Measurements from ENCODE around the gene TRO. TPM values are rescaled to one million over a fixed set of nuclear protein-coding genes. Genes with fewer than 3 reads are reported as not detected.
A peak's percentile ranks its signal among the peaks of the same experiment; 100 is the strongest.

The TRO gene
- total RNA-seq = 1 to 10 TPM in 1 of 2 experiments, under 1 TPM in 1; 0.87 to 1.5 TPM

GRCh38 chrX:54920610-54921426 is at the start of gene TRO:
TSS of gene TRO (plus strand) at chrX:54920824. CDS start at chrX:54922247, 1,423 bp downstream.
- POLR2A ChIA-PET = no interaction called here
- DNase-seq (peak; percentile 21), ATAC-seq (peak; percentile 27)
- Mint-ChIP-seq H3K27ac (peak within 1 kb of the TSS; percentile 52), H3K4me3 (peak within 1 kb of the TSS; percentile 74), H3K9me3 (ENCODE audit: insufficient read depth) (no peaks in the 10 kb centered on the region), H3K36me3 (ENCODE audit: low read depth) (no peaks in the 10 kb centered on the region), H3K4me1 (ENCODE audit: low read depth) (peaks cover 14% of the 10 kb centered on the region), H3K27me3 (ENCODE audit: low read depth) (peaks cover 8% of the 10 kb centered on the region)
- CTCF ChIA-PET = no interaction called here

DNA sequence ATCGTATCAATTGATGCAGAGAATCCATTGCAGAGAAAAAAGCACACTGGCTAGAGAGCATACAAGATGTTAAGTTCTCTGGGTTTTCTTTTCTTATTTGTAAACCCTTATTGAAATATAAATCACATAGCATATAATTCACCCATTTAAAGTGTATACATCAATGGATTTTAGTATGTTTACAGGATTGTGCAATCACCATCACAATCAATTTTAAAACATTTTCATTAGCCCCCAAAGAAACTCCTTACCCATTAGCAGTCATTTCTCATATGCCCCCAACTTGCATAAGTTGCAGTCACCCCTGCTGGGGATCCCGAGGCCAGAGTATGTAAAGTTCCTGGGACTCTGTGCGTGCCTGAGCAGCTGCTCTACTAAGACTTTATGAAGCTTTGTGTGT is 34.9 kb upstream of the TRO start:
- Mint-ChIP-seq H3K4me1 (ENCODE audit: low read depth) (no peaks in the 10 kb centered on the region), H3K27ac (no peak overlapping the region), H3K4me3 (no peak overlapping the region), H3K9me3 (ENCODE audit: insufficient read depth) (no peaks in the 10 kb centered on the region), H3K27me3 (ENCODE audit: low read depth) (peaks cover 13% of the 10 kb centered on the region), H3K36me3 (ENCODE audit: low read depth) (no peaks in the 10 kb centered on the region)
- ATAC-seq (no peak), DNase-seq (no peak)
- ChIA-PET POLR2A (no interaction called here), CTCF (no interaction called here)

DNA sequence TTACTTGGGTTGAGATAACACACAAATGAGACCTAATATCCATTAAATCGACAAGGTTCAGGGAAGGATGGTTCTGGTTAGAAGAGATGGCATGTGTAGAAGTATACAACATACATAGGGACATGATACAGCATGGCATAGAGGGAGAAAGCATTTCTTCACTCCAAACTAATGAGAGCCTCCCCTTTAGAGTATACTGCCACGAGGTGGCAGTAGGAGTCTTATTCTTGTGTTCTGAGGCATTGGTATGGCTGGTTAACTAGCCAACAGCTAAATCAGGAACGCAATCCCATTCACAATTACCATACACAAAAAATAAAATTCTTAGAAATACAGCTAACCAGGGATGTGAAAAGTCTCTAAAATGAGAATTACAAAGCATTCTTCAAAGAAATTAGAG is 29.1 kb upstream of the TRO start:
- H3K27me3 Mint-ChIP-seq (ENCODE audit: low read depth) = peaks cover 13% of the 10 kb centered on the region
- no peak overlapping the region for H3K27ac Mint-ChIP-seq
- DNase-seq (peak; percentile 43), ATAC-seq (peak; percentile 44)
- ChIA-PET POLR2A (no interaction called here), CTCF (interaction anchor here (0.6 to 2.6 kb wide), 6 partner anchors 11 to 1017 kb away, joined by 3 to 11 read pairs (median 5); no protein-coding TSS in a partner anchor)
- H3K36me3 Mint-ChIP-seq (ENCODE audit: low read depth) = no peaks in the 10 kb centered on the region
- H3K4me3 Mint-ChIP-seq = no peak overlapping the region
- H3K4me1 Mint-ChIP-seq (ENCODE audit: low read depth) = no peaks in the 10 kb centered on the region
- no peaks in the 10 kb centered on the region for H3K9me3 Mint-ChIP-seq (ENCODE audit: insufficient read depth)

DNA sequence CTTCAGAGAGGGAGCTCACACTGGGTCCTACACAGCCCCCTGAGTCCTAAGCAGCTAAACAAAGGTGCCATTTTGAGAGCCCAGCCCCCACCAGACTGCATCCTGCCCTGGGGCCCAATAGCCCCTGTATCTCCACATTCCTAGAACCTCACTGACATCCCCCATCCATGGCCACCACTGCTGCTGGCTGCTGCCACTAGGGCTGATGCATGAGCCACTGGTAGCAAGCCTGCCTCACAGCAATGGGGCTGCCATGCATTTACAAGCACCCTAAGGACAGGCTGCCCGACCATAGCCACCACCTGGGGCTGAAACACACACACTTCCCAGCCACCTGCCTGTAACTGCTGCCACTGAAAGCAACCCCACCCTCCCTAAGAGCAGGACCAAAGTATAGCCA is 26.5 kb upstream of the TRO start:
- POLR2A ChIA-PET = no interaction called here

DNA sequence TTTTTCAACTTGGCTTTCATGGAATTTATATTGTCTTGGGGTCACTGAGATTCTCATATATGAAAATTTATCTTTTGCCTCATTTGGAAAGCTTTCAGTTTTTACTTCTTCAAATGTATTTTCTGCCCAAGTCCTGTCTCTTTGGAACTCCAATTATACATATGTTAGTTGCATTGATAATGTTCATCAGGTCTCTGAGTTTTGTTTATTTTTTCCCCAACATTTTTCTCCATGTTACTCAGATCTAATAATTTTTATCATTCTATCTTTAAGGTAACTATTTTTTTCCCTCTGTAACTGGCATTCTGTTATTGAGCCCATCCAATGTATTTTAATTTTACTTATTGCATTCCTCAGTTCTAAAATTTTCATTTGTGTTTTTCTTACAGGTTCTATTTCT is 10.7 kb upstream of the TRO start:
- H3K4me1 Mint-ChIP-seq (ENCODE audit: low read depth) = no peaks in the 10 kb centered on the region
- ATAC-seq = no peak
- H3K9me3 Mint-ChIP-seq (ENCODE audit: insufficient read depth) = no peaks in the 10 kb centered on the region
- no peak for DNase-seq
- no peaks in the 10 kb centered on the region for H3K27me3 Mint-ChIP-seq (ENCODE audit: low read depth)
- H3K36me3 Mint-ChIP-seq (ENCODE audit: low read depth) = no peaks in the 10 kb centered on the region
- no peak overlapping the region for H3K4me3 Mint-ChIP-seq
- H3K27ac Mint-ChIP-seq = no peak overlapping the region
- ChIA-PET CTCF (no interaction called here), POLR2A (no interaction called here)

More for the DNA sequence above, 26.5 kb upstream of the TRO start:
- Mint-ChIP-seq H3K36me3 (ENCODE audit: low read depth) (no peaks in the 10 kb centered on the region), H3K4me1 (ENCODE audit: low read depth) (no peaks in the 10 kb centered on the region), H3K27me3 (ENCODE audit: low read depth) (peaks cover 9% of the 10 kb centered on the region), H3K27ac (no peak overlapping the region), H3K9me3 (ENCODE audit: insufficient read depth) (no peaks in the 10 kb centered on the region), H3K4me3 (no peak overlapping the region)
- CTCF ChIA-PET = no interaction called here
- no peak for DNase-seq
- no peak for ATAC-seq

- H3K4me1 Mint-ChIP-seq (ENCODE audit: low read depth) = peaks cover 14% of the 10 kb centered on the region
- ChIA-PET CTCF (no interaction called here), POLR2A (no interaction called here)
These were observed 900 bp downstream of the TRO start for GRCh38 chrX:54921427-54922021.

GRCh38 chrX:54922547-54922946 is 1.9 kb downstream of the TRO start:
- Mint-ChIP-seq H3K4me3 (no peak overlapping the region), H3K9me3 (ENCODE audit: insufficient read depth) (no peaks in the 10 kb centered on the region), H3K27me3 (ENCODE audit: low read depth) (peaks cover 6% of the 10 kb centered on the region), H3K36me3 (ENCODE audit: low read depth) (no peaks in the 10 kb centered on the region), H3K27ac (no peak overlapping the region), H3K4me1 (ENCODE audit: low read depth) (peaks cover 14% of the 10 kb centered on the region)
- ATAC-seq (no peak), DNase-seq (no peak)
- ChIA-PET POLR2A (no interaction called here), CTCF (no interaction called here)

More at GRCh38 chrX:54921427-54922021, 900 bp downstream of the TRO start:
- ATAC-seq = peak; percentile 63
- peak overlapping the region; percentile 52 for H3K27ac Mint-ChIP-seq
- no peaks in the 10 kb centered on the region for H3K36me3 Mint-ChIP-seq (ENCODE audit: low read depth)
- no peaks in the 10 kb centered on the region for H3K9me3 Mint-ChIP-seq (ENCODE audit: insufficient read depth)
- H3K4me3 Mint-ChIP-seq = peak overlapping the region; percentile 74
- peaks cover 6% of the 10 kb centered on the region for H3K27me3 Mint-ChIP-seq (ENCODE audit: low read depth)
- DNase-seq = peak; percentile 50

DNA sequence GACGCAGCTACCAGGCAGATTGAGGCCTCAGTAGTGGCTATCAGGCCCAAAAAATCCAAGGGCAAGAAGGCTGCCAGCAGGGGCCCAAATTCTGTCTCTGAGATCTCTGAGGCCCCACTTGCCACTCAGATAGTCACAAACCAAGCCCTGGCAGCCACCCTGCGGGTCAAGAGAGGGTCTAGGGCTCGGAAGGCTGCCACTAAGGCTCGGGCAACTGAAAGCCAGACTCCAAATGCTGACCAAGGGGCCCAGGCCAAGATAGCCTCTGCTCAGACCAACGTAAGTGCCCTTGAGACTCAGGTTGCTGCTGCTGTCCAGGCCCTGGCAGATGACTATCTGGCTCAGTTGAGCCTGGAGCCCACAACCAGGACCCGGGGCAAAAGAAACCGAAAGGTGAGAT is 2.8 kb downstream of the TRO start:
- H3K36me3 Mint-ChIP-seq (ENCODE audit: low read depth) = no peaks in the 10 kb centered on the region
- ChIA-PET POLR2A (no interaction called here), CTCF (no interaction called here)
- no peak overlapping the region for H3K4me3 Mint-ChIP-seq
- H3K27me3 Mint-ChIP-seq (ENCODE audit: low read depth) = peaks cover 6% of the 10 kb centered on the region
- no peaks in the 10 kb centered on the region for H3K9me3 Mint-ChIP-seq (ENCODE audit: insufficient read depth)
- H3K27ac Mint-ChIP-seq = no peak overlapping the region
- no peak for ATAC-seq
- peaks cover 14% of the 10 kb centered on the region for H3K4me1 Mint-ChIP-seq (ENCODE audit: low read depth)
- no peak for DNase-seq

- DNase-seq = no peak
- H3K4me3 Mint-ChIP-seq = no peak overlapping the region
- no peaks in the 10 kb centered on the region for H3K9me3 Mint-ChIP-seq (ENCODE audit: insufficient read depth)
- H3K36me3 Mint-ChIP-seq (ENCODE audit: low read depth) = no peaks in the 10 kb centered on the region
- ATAC-seq = no peak
- ChIA-PET CTCF (no interaction called here), POLR2A (no interaction called here)
- no peaks in the 10 kb centered on the region for H3K4me1 Mint-ChIP-seq (ENCODE audit: low read depth)
- no peaks in the 10 kb centered on the region for H3K27me3 Mint-ChIP-seq (ENCODE audit: low read depth)
- no peak overlapping the region for H3K27ac Mint-ChIP-seq
These were observed 6.4 kb downstream of the TRO start for GRCh38 chrX:54926978-54927377.

GRCh38 chrX:54928876-54929275 is 8.3 kb downstream of the TRO start:
- ChIA-PET POLR2A (no interaction called here), CTCF (no interaction called here)
- DNase-seq = no peak
- ATAC-seq = no peak
- Mint-ChIP-seq H3K27ac (no peak overlapping the region), H3K4me3 (no peak overlapping the region), H3K27me3 (ENCODE audit: low read depth) (no peaks in the 10 kb centered on the region), H3K4me1 (ENCODE audit: low read depth) (no peaks in the 10 kb centered on the region), H3K9me3 (ENCODE audit: insufficient read depth) (no peaks in the 10 kb centered on the region), H3K36me3 (ENCODE audit: low read depth) (no peaks in the 10 kb centered on the region)

DNA sequence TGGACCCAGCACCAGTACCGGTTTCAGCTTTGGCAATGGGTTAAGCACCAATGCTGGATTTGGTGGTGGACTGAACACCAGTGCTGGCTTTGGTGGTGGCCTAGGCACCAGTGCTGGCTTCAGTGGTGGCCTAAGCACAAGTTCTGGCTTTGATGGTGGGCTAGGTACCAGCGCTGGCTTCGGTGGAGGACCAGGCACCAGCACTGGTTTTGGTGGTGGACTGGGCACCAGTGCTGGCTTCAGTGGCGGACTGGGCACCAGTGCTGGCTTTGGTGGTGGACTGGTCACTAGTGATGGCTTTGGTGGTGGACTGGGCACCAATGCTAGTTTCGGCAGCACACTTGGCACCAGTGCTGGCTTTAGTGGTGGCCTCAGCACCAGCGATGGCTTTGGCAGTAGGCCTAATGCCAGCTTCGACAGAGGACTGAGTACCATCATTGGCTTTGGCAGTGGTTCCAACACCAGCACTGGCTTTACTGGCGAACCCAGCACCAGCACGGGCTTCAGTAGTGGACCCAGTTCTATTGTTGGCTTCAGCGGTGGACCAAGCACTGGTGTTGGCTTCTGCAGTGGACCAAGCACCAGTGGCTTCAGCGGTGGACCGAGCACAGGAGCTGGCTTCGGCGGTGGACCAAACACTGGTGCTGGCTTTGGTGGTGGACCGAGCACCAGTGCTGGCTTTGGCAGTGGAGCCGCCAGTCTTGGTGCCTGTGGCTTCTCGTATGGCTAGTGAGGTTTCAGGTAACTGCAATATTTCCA is 9.8 kb downstream of the TRO start:
- no peaks in the 10 kb centered on the region for H3K4me1 Mint-ChIP-seq (ENCODE audit: low read depth)
- ChIA-PET CTCF (no interaction called here), POLR2A (no interaction called here)
- H3K27ac Mint-ChIP-seq = no peak overlapping the region
- DNase-seq (no peak), ATAC-seq (no peak)
- no peaks in the 10 kb centered on the region for H3K9me3 Mint-ChIP-seq (ENCODE audit: insufficient read depth)
- H3K36me3 Mint-ChIP-seq (ENCODE audit: low read depth) = no peaks in the 10 kb centered on the region
- no peak overlapping the region for H3K4me3 Mint-ChIP-seq
- no peaks in the 10 kb centered on the region for H3K27me3 Mint-ChIP-seq (ENCODE audit: low read depth)

- no peak for ATAC-seq
- Mint-ChIP-seq H3K27me3 (ENCODE audit: low read depth) (no peaks in the 10 kb centered on the region), H3K36me3 (ENCODE audit: low read depth) (no peaks in the 10 kb centered on the region), H3K4me1 (ENCODE audit: low read depth) (no peaks in the 10 kb centered on the region), H3K27ac (no peak overlapping the region), H3K9me3 (ENCODE audit: insufficient read depth) (no peaks in the 10 kb centered on the region), H3K4me3 (no peak overlapping the region)
- no peak for DNase-seq
- CTCF ChIA-PET = no interaction called here
- POLR2A ChIA-PET = no interaction called here
These were observed 10.5 kb downstream of the TRO start for GRCh38 chrX:54931107-54931506.
